Right ventricle myocardium inferior (tissue), 1 donor: ENCODE measurements around the gene AKAP7. TPM values are rescaled to one million over a fixed set of nuclear protein-coding genes. Genes with fewer than 3 reads are reported as not detected.

ENCODE experiments used
- ATAC-seq: fragments of 200-7000 bp; cut with Tn5 transposase; one replicate; pipeline ENCODE4 v1.9.1; 2020; ENCODE audit warnings: mild to moderate bottlenecking, moderate library complexity
- DNase-seq: peaks from one replicate; pipeline ENCODE4 v3.0.0; 2021; ENCODE audit errors: missing footprints
- intact Hi-C: fragments of 100-400 bp; cut with DNase I; formaldehyde crosslinking; loops from one replicate; pipeline ENCODE4 v1.11.0; 2022
- total RNA-seq: library from RNA; stranded (reverse); fragmentation: NEBNext Ultra II Directional; extraction: Animal tissue kit (Norgen Biotek cat#: 25700); gene quantifications from one replicate; pipeline ENCODE4 v1.2.1, GENCODE V29; 2021
- donor health status: DM: no; HTN: yes; CAD: no; lungs with severe emphysema.

AKAP7 gene
- total RNA-seq, 1 donor from 2014 or later, result 11.1 TPM

DNA sequence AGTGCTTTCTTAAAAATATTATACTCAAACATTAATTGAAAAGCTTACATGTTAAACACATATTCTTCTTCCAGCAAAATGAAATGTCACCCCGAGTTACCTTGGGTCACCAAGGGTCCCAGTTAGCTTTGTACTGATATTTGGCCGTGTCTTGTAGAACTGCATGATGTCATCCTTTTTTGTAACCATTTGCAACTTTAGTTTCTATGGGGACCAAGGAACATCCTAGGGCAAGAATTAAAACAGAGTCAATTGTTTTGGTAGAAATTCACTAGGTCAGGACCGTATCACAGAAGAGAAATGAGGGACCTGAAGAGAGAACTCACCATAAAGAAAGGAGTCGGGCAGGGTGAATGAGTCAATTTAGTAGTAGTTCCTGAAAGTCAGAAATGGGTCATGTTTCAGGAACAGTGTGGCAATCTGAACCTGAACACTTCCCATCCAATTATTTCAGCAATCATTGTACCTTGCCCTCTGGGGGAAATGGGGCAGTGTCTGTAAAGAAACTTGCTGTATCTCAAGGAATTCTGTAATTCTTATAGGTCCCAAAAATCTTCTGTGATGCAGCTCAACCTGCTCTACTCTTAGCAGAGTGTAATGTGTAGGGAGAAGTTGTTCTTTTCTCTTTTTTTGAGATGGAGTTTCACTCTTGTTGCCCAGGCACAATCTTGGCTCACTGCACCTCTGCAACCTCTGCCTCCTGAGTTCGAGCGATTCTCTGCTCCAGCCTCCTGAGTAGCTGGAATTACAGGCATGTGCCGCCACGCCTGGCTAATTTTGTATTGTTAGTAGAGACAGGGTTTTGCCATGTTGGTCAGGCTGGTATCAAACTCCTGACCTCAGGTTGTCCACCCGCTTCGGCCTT is 5.3 kb upstream of the AKAP7 start:
- no peak for ATAC-seq
- DNase-seq, result no peak
- intact Hi-C loops, result no loop called here

DNA sequence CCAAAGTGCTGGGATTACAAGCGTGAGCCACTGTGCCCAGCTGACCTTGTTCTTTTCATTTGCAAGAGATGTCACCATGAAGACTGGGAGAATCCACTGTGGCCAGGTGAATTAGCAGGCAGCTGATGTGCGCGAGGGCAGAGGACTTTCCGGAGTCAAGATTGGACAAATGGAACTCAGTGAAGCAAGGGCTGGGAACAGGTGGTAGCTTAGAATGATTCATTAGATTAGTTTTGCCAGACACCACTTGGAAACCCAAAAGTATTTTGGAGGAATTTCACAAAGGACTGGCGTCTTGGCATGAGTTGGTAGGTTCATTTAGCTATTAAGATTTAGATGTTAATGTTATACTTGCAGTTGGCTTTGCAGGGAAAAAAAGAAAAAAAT is 4.7 kb upstream of the AKAP7 start:
- intact Hi-C loops, result no loop called here
- ATAC-seq (no peak), DNase-seq (no peak)

DNA sequence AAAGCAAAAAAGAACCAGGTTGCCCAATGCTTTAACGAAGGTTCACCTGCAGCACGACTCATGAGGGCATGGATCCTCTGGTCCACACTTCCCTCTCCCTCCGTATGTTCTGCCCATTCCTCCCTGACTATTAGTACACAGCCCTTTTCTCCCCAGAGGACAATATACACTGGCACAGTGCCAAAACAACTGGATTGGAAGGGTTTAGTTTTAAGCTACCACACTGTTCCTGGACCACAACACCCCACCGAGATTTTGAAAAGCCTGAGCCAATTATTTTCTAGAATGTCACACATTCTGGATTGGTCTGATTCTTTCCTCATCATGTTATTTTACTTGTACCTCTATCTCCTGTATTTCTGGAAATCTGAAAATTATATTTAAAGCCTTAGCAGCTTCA is 2.9 kb upstream of the AKAP7 start:
- ATAC-seq, result no peak
- intact Hi-C loops, result no loop called here
- DNase-seq, result no peak

DNA sequence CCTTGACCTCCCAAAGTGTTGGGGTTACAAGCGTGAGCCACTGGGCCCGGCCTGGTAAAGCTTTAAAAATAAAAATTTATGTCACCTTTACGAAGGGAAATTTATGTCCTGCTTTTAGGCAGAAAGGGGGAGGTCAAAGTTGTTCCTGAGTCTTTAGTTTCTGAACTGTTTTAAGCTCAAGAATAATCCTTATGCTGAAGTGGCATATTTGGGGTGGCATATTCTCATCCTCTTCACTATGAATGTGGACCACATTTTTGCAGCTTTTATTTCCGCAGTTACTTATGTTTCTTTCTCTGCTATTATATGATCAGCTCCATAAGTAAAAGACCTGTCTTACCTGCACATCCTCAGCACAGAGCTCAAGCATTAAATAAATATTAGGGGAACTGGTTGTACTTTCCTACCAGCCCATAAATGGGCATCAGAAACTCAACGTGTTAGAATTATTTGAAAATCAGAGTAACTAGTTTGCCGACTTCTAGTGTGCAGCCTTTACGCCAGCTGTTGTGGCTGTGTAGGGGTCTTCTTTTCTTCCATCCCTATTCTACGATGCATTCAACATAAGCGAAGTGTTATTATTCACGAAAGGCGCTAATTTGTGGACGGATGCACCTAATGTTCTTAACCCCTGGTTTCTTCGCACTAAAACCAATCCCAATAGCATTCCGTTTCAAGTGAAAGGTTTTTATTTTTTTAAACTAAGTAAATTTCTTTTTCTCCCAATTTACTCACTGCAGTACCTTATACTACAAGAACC is 867 bp upstream of the AKAP7 start:
- intact Hi-C loops, result no loop called here
- ATAC-seq (no peak), DNase-seq (no peak)

DNA sequence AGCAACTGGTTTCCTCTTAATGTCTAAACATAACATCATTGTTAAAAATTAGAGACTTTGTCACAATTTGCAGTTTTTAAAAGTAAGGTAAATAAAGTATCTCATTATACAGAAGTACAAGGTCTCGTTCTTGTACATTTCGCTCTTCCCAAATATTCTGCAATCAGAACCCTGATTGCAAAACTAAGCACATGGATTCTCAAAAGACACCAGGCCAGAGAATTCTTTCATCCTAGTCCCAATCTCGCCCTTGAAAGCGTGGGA is 355 bp upstream of the AKAP7 start:
- intact Hi-C loops, result no loop called here
- ATAC-seq (no peak), DNase-seq (no peak)

DNA sequence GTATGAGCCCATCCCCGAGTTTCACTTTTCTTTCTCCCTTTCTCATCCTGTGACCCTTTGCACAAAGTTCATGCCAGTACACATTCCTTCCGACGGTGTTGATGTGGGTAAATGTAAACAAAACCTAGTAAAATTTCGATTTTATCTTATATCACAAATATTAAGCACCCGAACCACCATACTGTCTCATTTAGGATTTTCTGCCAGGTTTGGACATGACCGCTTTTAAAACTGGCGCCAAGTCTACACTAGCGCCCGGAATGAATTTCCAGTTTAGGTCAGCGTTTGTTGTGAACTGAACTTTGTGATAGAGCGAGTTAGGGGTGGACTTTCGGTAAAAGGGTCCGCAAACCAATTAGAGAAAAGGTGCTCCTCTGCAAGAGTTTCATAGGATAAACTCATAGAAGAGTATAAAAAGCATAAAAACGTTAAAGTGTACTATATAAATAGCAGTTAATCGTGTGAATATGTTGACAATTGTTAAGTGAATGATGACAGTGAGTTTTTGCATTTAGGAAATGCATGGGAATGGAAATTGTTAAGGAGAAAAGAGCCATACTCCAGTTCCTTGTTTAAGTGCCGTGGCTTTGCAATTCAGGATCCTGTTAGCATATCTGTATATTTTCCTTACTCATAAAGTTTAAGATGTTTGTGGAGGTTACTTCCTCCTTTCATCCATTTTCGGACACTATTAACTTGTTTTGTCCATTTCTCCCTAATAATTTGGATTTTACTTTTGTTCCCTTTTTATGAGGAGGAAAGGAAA is 937 bp downstream of the AKAP7 start:
- no peak for DNase-seq
- ATAC-seq, result no peak
- intact Hi-C loops, result no loop called here

DNA sequence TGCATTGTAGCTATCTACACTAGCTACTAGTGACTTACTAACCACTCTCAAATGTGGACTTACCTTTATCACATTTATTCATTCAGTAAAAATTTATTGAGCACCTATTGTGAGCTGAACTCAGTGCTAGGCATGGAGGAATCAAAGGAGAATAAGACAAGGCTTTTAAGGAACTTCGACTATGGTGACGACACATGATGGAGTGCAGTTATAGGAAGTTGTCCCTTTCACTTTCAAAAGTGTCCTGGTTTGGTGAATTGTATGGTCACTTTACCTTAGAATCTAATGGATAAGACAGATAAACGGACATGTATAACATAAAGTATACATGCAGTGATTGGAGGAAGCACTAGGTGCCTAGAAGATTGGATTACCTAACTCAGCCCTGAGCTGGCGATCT is 4.3 kb downstream of the AKAP7 start:
- DNase-seq (no peak), ATAC-seq (no peak)
- intact Hi-C loops, result no loop called here

DNA sequence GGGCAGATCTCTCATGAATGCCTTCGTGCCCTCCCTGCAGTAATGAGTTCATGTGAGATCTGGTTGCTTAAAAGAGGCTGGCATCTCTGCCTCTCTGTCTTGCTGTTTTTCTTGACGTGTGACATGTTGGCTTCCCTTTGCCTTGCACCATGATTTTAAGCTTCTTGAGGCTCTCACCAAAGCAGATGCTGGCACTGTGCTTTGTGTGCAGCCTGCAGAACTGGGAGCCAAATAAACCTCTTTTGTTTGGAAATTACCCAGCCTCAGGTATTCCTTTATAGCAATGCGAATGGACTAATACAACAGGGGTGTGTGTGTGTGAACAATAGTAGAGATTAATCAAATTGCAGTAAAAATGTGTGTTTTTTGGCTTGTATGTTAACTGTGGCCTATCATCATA is 8.1 kb downstream of the AKAP7 start:
- ATAC-seq, result no peak
- intact Hi-C loops, result no loop called here
- DNase-seq, result no peak

DNA sequence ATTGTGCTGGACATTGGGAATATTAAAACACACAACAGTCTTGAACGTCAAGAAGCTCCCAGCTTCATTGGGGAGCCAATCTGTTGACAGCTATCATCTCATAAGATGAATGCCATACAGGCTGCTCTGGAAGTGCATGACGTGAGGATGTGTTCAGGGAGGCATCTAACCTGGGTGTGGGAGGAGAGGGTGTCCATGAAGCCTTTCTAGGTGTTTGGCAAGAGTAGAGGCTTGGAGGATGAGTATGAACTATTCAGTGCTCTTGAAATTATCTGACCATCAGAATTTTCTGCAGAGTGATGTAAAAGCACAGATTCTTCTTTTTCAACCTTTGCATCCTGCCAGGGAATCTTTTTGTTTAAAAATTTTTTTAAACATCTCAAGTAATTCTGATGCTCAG is 11.6 kb downstream of the AKAP7 start:
- intact Hi-C loops, result no loop called here
- no peak for DNase-seq
- no peak for ATAC-seq

DNA sequence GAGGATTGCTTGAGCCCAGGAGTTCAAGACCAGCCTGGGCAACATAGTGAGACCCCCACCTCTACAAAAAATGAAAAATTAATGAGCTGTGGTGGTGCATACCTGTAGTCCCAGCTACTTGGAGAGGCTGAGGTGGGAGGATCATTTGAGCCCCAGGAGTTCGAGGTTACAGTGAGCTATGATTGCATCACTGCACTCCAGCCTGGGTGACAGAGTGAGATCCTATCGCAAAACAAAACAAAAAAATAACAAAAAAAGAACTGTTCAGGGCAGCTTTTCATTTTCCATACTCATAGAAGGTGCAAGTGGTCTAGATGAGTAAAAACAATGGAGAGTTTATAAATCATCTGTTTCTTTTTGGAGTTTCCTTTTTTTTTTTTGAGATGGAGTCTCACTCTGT is 21.1 kb downstream of the AKAP7 start:
- DNase-seq, result no peak
- intact Hi-C loops, result no loop called here
- ATAC-seq, result no peak

DNA sequence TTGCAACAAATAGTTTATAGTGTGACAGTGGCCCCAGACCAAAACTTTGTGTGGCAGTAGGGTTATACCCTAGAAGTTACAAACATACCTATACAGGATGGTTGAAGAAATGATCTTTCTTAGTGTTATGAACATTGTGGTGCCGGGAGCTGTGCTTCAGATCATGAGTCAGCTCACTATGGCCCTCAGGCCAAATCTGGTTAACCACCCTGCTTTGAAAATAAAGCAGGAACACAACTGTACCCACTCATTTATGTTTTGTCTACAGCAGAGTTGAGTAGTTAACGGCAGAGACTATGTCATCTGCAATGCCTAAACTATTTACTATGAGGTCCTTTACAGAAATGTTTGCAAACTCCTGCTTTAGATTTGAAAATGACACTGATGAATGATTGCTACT is 24.3 kb downstream of the AKAP7 start:
- no peak for ATAC-seq
- intact Hi-C loops, result no loop called here
- DNase-seq, result no peak

DNA sequence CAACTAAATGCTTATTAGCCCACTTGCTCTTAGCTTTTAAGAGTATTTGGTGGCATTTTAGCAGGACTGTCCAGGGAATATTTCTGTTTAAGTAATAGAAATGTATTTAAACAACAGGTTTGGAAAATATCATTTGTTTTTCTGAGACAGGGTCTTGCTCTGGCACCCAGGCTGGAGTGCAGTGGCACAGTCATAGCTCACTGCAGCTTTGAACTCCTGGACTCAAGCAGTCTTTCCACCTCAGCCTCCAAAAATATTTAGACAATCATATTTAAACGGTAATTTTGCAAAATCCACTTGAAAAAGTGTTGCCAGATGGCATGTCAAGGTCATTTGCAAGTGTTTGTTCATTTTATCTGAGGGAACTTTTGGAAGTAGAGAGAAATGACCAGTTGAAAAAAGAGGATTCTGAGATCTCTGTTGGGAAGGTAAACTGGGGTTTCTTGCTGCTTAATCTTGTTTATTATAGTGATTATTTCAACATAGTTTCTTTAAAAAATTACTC is 25.0 kb downstream of the AKAP7 start:
- ATAC-seq (no peak), DNase-seq (no peak)
- intact Hi-C loops, result no loop called here

DNA sequence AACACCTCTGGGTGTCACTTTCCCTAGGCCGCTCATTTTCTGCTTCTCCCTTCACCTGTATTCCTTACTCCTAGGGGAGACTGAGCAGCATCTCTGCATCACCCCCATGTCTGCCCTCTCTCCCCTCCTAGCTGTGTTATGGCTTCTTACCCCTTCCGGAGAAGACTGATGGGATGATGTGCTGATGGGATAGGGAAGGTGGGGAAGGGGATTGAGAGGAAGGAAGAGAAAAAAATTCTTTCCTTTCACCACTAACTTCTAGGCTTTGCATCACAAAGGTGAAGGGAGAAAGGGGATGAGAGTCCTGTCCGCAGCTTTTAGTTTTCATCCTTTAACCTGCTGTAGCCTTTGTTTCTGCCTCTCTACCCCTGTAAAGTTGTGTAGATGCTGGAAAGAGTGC is 26.7 kb downstream of the AKAP7 start:
- intact Hi-C loops, result no loop called here
- DNase-seq, result no peak
- no peak for ATAC-seq

DNA sequence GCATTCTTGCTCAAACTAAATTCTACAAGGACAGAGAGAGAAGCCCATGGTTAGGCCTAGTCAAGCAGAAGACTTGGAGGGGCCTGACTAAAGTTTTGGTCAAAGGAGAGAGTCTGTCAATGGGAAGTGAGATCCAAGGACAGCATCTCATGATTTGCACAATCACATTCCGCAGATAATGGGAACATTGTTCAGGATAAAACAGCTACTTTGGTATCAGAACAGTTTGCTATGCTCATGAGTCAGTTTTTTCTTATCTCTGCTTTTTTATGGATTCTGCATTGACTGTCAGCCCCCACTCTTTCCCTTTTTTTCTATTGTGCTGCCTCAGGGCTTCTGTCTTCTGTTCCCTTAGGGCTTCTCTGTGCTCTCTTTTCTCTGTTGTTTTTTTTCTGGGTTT is 28.6 kb downstream of the AKAP7 start:
- intact Hi-C loops, result no loop called here
- no peak for DNase-seq
- no peak for ATAC-seq

DNA sequence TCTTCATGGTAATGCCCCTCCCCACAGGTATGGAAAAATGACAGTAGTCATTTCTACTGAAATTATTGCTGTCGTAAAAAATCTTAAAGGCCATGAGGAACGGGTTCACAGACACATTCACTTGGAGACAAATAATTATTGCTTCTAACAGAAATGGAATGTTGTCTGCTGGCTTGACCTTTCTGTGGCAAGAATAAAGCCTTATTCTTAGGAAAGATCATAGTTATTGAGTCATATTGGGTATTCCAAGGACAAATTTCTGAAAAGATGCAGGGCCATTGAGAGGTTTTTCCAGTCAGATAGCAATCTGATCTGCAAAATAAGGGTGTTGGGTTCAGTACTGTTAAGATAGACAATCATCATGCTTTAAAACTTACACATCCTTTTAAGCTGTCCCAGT is 29.2 kb downstream of the AKAP7 start:
- DNase-seq, result no peak
- intact Hi-C loops, result no loop called here
- no peak for ATAC-seq

DNA sequence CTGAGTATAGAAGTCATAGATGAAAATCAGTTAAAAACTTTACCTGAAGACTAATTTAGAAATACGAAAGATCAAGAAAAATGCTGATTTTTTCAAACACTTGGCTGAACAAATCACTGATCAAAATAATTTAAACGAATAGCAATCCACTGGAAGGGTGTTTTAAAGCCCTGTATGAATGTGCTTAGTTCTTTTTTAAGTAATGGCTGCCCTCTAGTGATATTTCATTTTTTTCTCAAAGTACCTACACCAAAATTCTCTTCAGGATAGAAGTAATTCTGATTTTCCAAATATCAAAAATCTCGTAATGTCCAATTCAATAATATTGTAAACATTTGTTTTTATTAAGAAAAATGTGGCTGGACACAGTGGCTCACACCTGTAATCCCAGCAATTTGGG is 32.5 kb downstream of the AKAP7 start:
- intact Hi-C loops, result no loop called here
- ATAC-seq (no peak), DNase-seq (no peak)

DNA sequence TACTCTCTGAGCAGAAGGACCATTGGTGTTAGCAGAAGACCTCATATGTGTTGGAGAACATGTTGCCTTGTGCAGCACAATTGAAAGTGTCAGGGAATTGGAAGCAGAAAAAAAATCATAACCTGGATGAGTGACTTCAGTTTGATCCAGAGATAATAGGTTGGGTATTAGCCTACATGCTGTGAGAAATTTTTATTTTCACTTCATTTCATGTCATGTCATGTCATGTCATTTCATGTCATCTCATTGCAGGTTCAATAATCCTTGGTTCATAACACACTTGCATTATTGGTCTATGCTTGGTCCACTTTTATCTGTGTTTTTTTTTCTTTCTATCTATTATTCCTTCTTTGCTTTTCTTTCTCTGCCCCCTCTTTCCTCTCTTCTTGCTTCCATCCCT is 34.3 kb downstream of the AKAP7 start:
- intact Hi-C loops, result no loop called here
- DNase-seq (no peak), ATAC-seq (no peak)

DNA sequence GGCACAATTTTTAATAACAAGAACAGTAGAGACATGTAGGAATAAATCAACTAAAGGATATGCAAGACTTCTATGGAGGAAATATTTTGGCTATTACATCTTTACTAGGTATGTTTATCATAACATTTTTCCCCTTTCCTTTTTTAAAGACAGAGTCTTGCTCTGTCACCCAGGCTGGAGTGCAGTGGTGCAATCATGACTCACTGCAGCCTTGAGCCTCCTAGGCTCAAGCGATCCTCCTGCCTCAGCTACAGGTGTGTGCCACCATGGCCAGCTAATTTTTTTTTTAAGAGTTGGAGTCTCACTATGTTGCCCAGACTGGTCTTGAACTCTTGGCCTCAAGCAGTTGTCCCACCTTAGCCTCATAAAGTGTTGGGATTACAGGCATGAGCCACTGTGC is 37.0 kb downstream of the AKAP7 start:
- DNase-seq (no peak), ATAC-seq (no peak)
- intact Hi-C loops, result no loop called here

DNA sequence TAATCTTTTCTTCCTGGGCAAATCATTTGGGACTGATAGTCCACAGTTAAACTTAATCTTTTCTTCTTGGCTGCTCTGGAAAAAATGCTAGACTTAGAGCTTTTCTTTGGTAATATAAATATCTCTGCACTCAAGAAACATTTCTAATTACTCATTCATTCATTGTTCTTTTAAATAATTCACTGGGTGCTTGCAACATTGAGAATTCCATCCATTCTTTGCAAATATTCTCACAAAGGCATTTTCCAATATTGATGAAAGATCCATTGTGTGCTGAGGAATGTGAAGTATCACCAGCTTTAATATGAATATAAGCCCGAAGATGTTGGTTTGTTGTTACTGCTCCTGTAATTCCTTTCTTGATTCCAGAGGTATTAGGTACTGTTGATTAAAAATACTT is 38.4 kb downstream of the AKAP7 start:
- intact Hi-C loops, result no loop called here
- ATAC-seq, result no peak
- DNase-seq, result no peak

DNA sequence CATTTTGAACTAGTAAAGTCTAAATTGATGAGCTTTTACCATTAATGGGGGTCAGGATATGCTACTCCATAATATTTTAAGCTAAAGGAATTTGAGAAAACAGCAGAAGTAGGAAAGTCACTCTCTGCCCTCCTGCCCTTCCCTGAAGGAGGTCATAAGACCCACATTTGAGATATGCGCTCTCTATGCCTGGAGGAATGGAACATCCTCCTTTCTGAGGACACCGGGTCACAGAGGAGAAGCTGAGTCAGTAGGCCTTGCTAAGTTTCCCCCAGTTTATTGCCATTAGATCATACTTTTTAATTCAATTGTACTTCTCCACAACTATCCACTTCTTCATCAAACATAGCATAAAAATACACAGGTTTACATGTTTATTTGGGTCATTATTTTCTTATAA is 40.3 kb downstream of the AKAP7 start:
- no peak for DNase-seq
- intact Hi-C loops, result no loop called here
- ATAC-seq, result no peak
